ENCODE results near the gene CCNF. TPM values are rescaled to one million over a fixed set of nuclear protein-coding genes. Genes with fewer than 3 reads are reported as not detected.

Gene CCNF
- total RNA-seq, 2 donors from 2014 or later: 64.8 to 111 TPM

- ATAC-seq (no peak), DNase-seq (ENCODE audit: low spot score in 2 of 2) (no peak)
- Mint-ChIP-seq H3K27ac (peak overlapping the region; percentile 71 to 85), H3K9me3 (no peaks in the 10 kb centered on the region), H3K36me3 (no peaks in the 10 kb centered on the region)
Measured at GRCh38 chr16:2483939-2484897, 55.0 kb downstream of the CCNF start.

- DNase-seq (ENCODE audit: low spot score in 2 of 2): no peak
- Mint-ChIP-seq H3K36me3 (no peaks in the 10 kb centered on the region), H3K9me3 (no peaks in the 10 kb centered on the region), H3K27ac (peak overlapping the region; percentile 37 to 85)
- no peak for ATAC-seq
Measured at GRCh38 chr16:2484898-2485508, 55.8 kb downstream of the CCNF start.

- Mint-ChIP-seq H3K9me3 (no peaks in the 10 kb centered on the region), H3K27ac (peak overlapping the region in 1 of 2 donors; percentile 26), H3K36me3 (no peaks in the 10 kb centered on the region)
- DNase-seq (ENCODE audit: low spot score in 2 of 2) (no peak), ATAC-seq (no peak)
Measured at GRCh38 chr16:2485811-2486507, 56.7 kb downstream of the CCNF start.

DNA sequence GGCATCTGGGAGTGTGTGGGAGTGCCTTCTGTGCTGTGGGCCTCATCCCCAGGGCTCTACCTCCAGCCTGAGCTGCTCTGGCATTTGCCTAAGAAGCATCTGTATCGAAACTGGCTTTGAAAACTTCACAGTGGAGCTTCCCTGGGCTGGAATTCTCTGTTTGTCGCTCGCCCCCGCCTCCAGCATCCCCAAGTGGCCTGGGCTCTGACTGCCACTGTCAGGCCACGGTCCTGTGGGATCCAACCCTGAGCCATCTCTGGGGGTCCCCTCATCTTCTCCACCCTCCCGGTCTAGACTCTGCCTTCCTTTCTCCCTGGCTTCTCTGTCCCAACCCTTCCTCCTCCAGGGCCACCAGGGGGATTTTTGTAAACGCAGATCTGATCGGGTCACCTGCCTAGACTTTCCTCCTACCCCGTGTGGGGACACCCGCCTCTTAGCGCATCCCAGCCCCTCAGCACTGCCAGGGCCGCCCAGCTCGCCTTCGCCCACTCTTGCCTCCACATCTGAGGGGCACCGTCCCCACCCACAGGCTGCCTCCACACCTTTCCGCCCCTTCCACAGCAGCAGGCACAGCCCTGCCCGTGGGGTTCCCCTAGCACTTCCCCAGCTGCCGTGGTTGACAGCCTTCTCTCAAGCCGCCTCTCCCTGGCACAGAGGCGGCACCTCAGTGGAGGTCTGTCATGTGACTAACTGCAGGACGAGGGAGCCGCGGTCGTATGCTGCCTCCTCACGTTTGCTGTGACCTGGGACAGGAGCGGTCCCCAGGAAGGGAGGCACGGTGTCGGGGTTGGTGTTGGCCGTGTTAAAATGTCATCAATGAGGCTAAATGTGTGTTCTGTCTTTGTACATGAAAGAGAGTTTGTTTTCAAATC is 57.6 kb downstream of the CCNF start:
- Mint-ChIP-seq H3K27ac (peak overlapping the region; percentile 26 to 89), H3K9me3 (no peaks in the 10 kb centered on the region), H3K36me3 (no peaks in the 10 kb centered on the region)
- ATAC-seq (peak; percentile 96 to 98), DNase-seq (ENCODE audit: low spot score in 2 of 2) (peak; percentile 64 to 79)

GRCh38 chr16:2487517-2487842 is 58.2 kb downstream of the CCNF start:
- Mint-ChIP-seq H3K27ac (peak overlapping the region; percentile 26 to 89), H3K36me3 (no peaks in the 10 kb centered on the region), H3K9me3 (no peaks in the 10 kb centered on the region)
- no peak for DNase-seq (ENCODE audit: low spot score in 2 of 2)
- ATAC-seq: no peak

- DNase-seq (ENCODE audit: low spot score in 2 of 2) (no peak), ATAC-seq (no peak)
- Mint-ChIP-seq H3K36me3 (no peaks in the 10 kb centered on the region), H3K27ac (peak overlapping the region in 1 of 2 donors; percentile 26), H3K9me3 (no peaks in the 10 kb centered on the region)
Measured at GRCh38 chr16:2487903-2488531, 58.8 kb downstream of the CCNF start.

DNA sequence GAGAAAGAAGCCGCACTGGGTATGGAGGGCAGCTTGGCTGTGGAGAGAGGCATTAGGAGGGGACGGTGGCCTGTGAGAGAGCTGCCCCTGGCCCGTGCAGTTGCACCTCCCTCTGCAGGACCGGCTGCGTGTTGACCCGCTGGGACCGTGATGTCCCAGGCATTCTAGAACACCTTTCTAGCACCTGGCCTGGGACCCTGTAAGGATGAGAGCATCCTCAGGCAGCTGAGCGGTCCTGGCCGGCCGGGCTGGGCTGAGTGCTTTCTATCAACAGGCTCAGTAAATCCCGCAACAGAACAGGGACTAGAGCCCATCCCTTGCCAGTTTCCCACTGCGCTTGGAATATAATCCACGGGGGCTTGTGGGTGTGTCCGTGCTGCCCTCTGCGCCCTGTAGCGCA is 60.3 kb downstream of the CCNF start:
- H3K36me3 Mint-ChIP-seq: no peaks in the 10 kb centered on the region

DNA sequence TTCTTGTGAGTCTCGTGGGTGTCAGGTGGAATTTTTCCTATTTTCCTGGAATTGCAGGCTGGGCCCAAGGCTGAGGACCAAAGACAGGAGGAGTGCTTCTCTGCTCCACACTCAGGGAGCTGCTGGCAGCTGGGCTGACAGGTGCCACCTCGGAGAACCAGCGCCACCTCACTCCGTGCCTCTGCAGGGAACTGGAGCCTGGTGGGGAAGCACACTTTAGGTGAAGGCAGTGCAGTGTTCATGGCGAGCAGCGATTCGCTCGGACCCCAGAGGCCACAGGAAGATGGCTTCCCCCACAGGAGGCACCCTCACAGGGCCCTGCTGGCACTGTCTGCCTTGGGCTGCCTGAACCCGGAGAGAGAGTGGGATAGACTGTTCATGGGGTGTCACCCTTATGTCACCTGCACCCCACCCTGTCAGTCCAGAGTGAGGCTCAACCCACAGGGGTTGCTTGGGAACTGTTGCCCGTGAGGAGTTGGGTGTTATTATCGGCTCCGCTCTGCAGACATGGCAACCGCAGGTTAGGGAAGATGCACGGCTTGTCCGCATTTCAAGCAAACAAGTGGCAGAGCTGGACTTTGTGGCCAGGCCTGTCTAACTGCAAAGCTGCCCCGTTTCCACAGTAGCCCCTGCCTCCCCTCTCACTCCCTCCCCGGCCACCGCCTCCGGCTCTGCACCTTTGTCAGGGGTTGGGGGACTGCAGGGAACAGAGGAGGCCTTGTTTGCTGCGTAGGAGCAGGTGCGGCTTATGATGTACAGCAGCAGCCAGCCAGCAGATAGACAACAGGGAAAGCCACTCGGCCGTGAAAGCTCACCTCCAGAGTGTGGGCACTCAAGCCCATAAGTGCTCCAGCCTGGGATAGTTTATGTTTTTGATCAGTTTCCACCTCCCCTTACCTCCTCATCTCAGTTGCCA is 61.2 kb downstream of the CCNF start:
- H3K27ac Mint-ChIP-seq: no peak overlapping the region
- ATAC-seq: no peak
- DNase-seq (ENCODE audit: low spot score in 2 of 2): no peak
- H3K9me3 Mint-ChIP-seq: no peaks in the 10 kb centered on the region
- no peaks in the 10 kb centered on the region for H3K36me3 Mint-ChIP-seq

More for the DNA sequence above, 60.3 kb downstream of the CCNF start:
- ATAC-seq (no peak), DNase-seq (ENCODE audit: low spot score in 2 of 2) (no peak)
- Mint-ChIP-seq H3K9me3 (no peaks in the 10 kb centered on the region), H3K27ac (no peak overlapping the region)

- H3K9me3 Mint-ChIP-seq: no peaks in the 10 kb centered on the region
- ATAC-seq: no peak
- no peak for DNase-seq (ENCODE audit: low spot score in 2 of 2)
- H3K27ac Mint-ChIP-seq: peak overlapping the region in 1 of 2 donors; percentile 36
- H3K36me3 Mint-ChIP-seq: no peaks in the 10 kb centered on the region
Measured at GRCh38 chr16:2492292-2492691, 63.0 kb downstream of the CCNF start.

GRCh38 chr16:2493605-2494004 is 64.4 kb downstream of the CCNF start:
- Mint-ChIP-seq H3K36me3 (no peaks in the 10 kb centered on the region), H3K27ac (no peak overlapping the region), H3K9me3 (no peaks in the 10 kb centered on the region)
- DNase-seq (ENCODE audit: low spot score in 2 of 2) (no peak), ATAC-seq (no peak)

DNA sequence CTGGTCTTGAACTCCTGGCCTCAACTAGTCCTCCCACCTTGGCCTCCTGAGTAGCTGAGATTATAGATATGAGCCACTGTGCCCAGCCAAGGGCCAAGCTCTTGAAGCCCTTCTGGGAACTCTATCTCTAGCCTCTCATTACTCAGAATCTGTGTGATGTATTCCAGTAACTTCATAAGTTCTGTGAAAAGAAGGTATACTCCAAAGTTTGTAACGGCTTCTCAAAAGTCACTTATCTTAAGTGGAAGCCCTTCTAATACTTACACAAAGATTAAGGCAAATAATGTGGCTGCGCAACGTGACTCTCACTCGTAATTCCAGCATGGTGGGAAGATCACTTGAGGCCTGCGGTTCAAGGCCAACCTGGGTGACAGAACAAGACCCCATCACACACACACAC is 65.4 kb downstream of the CCNF start:
- Mint-ChIP-seq H3K9me3 (no peaks in the 10 kb centered on the region), H3K36me3 (no peaks in the 10 kb centered on the region), H3K27ac (no peak overlapping the region)
- DNase-seq (ENCODE audit: low spot score in 2 of 2): no peak
- ATAC-seq: no peak

GRCh38 chr16:2495041-2495440 is 65.8 kb downstream of the CCNF start:
- ATAC-seq (no peak), DNase-seq (ENCODE audit: low spot score in 2 of 2) (no peak)
- Mint-ChIP-seq H3K36me3 (no peaks in the 10 kb centered on the region), H3K27ac (no peak overlapping the region), H3K9me3 (no peaks in the 10 kb centered on the region)

GRCh38 chr16:2496223-2497115 is 67.2 kb downstream of the CCNF start:
- ATAC-seq: no peak
- no peaks in the 10 kb centered on the region for H3K36me3 Mint-ChIP-seq
- no peak overlapping the region for H3K27ac Mint-ChIP-seq
- no peaks in the 10 kb centered on the region for H3K9me3 Mint-ChIP-seq
- DNase-seq (ENCODE audit: low spot score in 2 of 2): no peak

DNA sequence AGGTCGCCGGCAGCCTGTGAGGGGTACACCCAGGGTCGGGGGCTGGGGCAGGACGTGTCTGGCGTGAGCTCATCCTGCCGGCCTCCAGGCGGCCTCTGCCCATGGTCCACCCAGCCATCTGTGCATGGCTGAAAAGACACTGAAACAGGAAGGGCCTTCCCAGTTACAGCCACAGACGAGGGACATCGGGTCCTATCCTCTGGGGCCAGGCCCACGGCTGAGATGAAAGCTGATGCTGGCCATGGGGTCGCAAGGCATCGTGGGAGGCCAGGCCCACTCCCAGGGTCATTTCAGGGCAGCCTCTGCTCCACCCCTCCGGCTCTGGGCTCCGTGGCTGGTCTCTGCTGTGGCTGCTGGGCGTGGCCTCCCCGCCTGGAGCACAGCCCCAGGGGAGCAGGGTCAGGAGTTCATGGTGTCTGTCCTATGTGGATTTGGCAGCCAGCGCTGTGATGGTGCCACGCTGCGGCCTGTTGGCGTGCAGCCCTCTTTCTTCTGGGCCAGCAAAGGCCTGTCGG is 67.9 kb downstream of the CCNF start:
- Mint-ChIP-seq H3K9me3 (no peaks in the 10 kb centered on the region), H3K36me3 (no peaks in the 10 kb centered on the region), H3K27ac (no peak overlapping the region)
- DNase-seq (ENCODE audit: low spot score in 2 of 2) (no peak), ATAC-seq (no peak)
